ENCODE measurements around the gene MPP3.

DNA sequence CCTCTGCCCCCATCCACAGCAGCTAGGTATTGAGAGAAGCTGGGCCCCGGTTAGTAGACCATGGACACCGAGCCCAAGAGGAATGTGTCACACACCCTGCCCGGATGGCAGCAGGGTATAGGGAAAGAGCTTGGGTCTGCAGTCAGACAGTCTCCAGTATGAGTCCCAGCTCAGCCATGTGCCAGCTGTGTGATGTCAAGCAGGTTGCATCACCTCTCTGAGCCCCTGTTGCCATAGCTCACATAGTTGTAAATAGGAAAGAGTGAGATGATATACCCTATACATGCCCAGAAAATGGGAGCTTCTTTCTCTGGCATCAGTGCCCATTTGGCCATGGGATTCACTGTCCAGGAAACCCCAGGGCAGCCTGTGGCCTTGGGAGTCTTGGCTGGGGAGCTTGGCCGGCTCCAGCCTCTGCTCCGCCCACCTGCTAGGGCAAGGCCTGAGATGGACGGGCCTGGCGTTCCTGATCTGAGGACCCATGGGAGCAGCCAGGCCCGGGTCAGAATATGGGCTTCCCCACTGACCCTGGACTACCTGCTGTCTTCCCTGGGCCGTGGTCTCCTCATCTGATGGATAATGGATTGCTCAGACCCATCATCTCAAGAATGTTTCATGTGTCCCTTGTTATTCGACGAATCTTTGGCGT, 27.3 kb upstream of the MPP3 start:
- TF ChIP-seq ZNF121 (tag by site-specific recombination; IDR thresholded peaks at IDR 0.05) (no peak), CTCF (tag by site-specific recombination; IDR thresholded peaks at IDR 0.05) (no peak), ZNF785 (tag by site-specific recombination; IDR thresholded peaks at IDR 0.05) (no peak), SP2 (tag by site-specific recombination; IDR thresholded peaks at IDR 0.05) (no peak), OVOL3 (tag by site-specific recombination; IDR thresholded peaks at IDR 0.05) (no peak), ZSCAN23 (tag by site-specific recombination; IDR thresholded peaks at IDR 0.05) (no peak), ZNF398 (tag by site-specific recombination; IDR thresholded peaks at IDR 0.05) (no peak), SCRT2 (tag by site-specific recombination; IDR thresholded peaks at IDR 0.05) (no peak), ZNF184 (tag by site-specific recombination; IDR thresholded peaks at IDR 0.05) (no peak), ZNF514 (tag by site-specific recombination; IDR thresholded peaks at IDR 0.05) (no peak), ZNF549 (tag by site-specific recombination; IDR thresholded peaks at IDR 0.05) (no peak)
